Right ventricle myocardium inferior (tissue), 1 donor: Measurements from ENCODE around the gene DMRTB1. TPM values are rescaled to one million over a fixed set of nuclear protein-coding genes. Genes with fewer than 3 reads are reported as not detected.

ENCODE experiments used
- ATAC-seq: fragments of 200-7000 bp; cut with Tn5 transposase; one replicate; pipeline ENCODE4 v1.9.1; 2020; ENCODE audit warnings: mild to moderate bottlenecking, moderate library complexity
- DNase-seq: peaks from one replicate; pipeline ENCODE4 v3.0.0; 2021; ENCODE audit errors: missing footprints
- intact Hi-C: fragments of 100-400 bp; cut with DNase I; formaldehyde crosslinking; loops from one replicate; pipeline ENCODE4 v1.11.0; 2022
- total RNA-seq: library from RNA; stranded (reverse); fragmentation: NEBNext Ultra II Directional; extraction: Animal tissue kit (Norgen Biotek cat#: 25700); gene quantifications from one replicate; pipeline ENCODE4 v1.2.1, GENCODE V29; 2021
- donor health status: DM: no; HTN: yes; CAD: no; lungs with severe emphysema.

DMRTB1 gene
- total RNA-seq, 1 donor from 2014 or later, result not detected

DNA sequence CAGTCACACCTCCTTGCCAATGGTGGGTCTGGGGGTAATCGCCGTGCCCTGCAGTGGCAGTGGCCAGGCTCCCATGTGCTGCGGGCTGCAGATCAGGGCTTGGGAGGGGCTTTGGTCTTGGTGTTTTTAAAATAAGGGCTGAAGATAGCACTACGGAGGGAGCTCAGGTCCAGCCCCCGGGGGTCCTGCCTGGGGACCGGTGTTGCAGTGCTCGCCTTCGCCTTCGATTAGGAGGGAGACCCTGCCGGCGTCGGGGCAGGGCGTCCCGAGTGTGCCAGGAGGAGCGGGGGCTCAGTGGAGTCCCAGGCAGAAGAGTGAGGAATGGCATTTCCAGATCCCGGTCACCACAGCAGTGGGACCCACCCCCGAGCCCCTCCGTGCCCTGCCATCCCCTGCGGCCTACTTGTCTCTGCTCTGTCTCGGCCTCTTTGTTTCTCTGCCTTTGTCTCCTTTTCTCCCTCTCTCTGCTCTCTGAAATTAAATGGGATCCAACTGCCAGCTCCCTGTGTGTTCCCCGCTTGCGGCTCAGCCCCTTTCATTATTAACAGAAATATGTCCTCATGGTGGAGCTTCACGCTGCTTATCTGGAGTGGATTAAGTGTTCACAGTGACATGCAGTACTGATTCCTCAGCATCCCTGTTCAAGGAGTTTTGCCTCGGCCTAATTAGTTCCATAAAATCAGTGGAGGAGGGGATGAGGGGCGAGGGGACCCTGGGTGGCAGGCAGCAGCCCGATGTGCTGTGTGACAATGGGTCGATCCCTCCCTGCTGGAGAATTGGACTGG is 44.4 kb downstream of the DMRTB1 start:
- DNase-seq, result peak; percentile 52
- intact Hi-C loops, result no loop called here

DNA sequence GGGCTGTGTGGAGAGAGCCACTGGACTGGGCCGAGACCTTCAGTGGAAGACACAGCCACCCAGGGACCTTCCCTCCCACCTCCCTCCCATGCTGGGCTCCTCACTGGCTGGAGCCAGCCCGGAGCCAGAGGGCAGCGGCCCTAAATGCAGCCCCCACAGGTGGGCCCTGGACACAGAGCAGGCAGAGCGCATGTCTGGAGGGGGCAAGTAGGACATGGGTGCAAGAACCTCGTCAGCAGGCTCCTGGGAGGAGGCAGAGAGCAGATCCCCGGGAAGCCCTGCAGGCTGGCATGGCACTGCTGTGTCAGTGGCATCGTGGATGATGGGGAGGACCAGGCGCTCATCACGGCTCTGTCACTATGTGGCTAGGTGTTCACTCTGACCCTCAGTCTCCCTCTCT is 45.7 kb downstream of the DMRTB1 start:
- intact Hi-C loops, result no loop called here
- peak; percentile 57 for DNase-seq
- ATAC-seq, result no peak

More for the DNA sequence above, 44.4 kb downstream of the DMRTB1 start:
- no peak for ATAC-seq

DNA sequence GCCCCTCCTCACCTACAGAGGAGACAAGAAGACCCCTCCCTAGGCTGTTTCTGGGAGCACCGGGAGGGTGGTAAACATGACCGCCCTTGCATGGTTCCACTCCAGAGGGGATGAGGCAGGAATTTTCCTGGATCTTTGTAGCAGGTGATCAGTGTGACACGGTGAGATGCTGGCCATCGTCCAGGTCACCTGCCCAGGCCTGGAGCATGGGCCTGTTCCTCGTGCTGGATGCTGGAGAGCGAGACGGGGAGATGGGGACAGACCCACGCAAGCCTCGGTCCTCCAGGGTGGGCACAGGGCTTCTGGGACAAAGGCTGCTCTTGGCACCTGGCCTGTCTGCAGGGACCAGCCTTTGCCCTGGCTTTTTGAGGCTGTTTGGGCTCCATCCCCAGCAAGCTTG is 46.2 kb downstream of the DMRTB1 start:
- DNase-seq (peak; percentile 37), ATAC-seq (no peak)
- intact Hi-C loops, result no loop called here

DNA sequence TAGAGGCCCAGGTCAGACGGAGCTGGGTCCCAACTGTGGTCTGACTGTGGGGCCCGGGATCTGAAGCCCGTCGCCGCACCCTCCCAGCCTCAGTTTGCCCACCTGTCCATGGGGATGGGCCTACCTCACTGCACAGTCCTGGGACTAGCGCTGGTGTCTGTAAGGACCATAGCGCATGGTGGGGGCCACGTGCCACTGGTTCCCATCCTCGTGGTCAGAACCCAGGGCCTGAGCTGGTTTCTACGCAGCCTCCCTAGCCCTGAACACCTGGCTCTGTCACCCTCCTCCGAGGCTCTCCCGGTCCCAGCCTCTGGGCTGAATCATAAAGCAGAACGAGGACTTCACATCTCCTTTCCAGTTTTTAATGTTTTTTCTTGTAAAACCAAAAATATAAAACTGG is 46.7 kb downstream of the DMRTB1 start:
- ATAC-seq, result no peak
- DNase-seq, result peak; percentile 46
- intact Hi-C loops, result no loop called here

DNA sequence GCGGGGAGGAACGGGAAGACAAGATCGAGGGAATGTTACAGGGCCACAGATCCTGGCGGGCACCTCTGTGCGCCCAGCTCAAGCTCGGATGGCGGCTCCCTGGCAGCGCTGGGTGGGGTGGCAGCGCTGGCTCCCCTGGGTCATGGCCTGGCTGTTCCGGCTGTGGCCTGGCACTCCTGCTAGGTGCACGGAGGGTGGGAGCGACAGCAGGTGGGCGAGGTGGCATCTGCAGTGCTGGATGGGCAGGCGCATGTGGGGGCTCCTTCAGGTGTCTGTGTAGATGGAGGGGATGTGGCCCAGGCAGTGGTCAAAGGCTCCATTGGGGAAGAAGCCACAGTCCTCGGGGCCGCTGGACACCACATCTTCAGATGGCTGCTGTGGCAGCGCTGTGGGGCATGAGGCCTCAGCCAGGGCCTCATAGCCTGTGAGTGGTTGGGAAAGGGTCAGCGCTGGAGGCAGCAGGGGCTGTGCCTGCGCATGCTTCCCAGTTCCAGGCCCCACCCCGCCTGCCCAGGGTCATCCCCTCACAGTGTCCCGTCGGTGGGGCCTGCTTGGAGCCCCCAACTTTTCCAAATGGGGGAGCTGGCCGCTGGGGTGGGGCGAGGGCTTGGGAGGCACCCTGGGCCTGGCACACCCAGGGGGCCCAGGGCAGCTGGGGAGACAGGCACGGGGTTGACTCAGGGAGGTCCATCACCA is 47.3 kb downstream of the DMRTB1 start:
- intact Hi-C loops, result no loop called here
- ATAC-seq (no peak), DNase-seq (peak; percentile 56)

DNA sequence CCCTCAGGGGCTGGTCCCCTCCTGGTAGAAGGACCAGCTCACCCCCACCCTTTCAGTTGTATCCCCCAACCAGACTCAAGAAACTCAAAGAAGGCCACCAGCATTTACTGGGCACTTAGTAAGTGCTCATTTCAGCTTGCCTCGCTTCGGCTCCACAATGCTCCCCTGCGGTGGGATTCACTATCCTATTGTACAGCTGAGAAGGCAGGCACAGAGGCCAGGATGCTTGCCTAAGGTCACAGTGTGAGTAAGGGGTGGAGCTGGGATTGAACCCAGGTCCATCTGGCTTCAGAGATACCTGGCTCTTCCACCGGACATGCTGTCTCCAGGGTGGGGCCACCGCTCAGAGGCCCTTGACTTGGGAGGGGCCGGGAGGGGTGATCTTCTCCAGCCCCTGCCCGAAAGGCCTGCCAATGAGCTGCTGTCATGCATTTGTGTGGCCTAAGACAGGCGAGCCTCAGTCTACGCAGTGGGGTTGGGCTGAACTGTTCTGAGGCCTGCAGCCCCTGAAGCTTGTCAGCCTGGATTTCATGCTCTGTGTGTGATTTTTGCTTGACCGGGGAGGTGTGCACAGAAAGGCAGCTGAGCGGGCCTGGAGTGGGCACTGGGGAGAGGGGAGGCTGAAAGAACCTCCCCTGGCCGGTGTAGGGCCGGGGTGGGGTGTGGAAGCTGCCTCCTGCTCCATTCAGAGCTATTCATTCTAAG is 48.1 kb downstream of the DMRTB1 start:
- intact Hi-C loops, result no loop called here
- DNase-seq, result peak; percentile 47
- ATAC-seq, result no peak

DNA sequence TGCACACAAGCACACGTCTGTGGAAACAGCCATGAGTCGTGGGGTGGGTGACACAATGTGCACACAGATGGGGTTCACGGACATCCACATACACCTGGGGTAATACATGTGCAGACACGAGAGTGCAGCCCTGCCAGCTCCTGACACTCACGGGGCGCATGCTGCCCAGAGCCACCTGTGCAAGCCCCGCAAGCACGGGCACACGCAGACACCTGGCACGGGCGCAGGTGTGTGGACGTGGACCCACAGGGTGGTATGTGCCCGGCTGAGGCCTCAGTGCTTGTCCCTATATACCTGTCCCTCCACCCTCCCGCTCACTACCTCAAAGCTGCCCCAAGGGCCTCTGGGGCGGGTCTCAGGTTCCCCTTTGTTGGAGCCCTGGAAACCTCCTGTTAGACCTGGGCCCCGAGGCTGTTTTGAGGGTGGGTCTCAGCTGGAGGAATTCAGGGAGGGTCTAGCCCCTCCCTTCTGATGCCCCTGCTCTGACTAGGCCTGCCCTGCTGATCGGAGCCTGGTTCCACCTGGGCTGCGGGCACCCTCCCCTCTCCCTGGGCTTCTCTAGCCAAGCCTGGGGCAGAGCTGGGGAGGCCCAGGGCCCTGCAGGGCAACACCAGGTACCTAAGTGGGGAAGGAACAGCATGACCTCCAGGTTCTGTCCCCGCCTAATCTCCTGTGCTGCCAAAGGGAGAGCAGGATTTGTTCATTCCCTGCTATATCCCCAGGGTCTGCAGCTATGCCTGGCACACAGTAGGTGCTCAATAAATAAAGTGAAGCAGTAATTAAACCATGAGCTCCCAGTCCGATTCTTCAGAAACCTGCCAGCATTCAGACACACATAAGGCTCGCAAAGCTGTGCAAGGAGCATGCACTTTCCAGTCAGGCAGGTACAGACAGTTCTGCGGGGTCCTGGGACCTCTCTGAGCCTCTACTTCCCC is 49.1 kb downstream of the DMRTB1 start:
- DNase-seq (peak; percentile 49), ATAC-seq (no peak)

DNA sequence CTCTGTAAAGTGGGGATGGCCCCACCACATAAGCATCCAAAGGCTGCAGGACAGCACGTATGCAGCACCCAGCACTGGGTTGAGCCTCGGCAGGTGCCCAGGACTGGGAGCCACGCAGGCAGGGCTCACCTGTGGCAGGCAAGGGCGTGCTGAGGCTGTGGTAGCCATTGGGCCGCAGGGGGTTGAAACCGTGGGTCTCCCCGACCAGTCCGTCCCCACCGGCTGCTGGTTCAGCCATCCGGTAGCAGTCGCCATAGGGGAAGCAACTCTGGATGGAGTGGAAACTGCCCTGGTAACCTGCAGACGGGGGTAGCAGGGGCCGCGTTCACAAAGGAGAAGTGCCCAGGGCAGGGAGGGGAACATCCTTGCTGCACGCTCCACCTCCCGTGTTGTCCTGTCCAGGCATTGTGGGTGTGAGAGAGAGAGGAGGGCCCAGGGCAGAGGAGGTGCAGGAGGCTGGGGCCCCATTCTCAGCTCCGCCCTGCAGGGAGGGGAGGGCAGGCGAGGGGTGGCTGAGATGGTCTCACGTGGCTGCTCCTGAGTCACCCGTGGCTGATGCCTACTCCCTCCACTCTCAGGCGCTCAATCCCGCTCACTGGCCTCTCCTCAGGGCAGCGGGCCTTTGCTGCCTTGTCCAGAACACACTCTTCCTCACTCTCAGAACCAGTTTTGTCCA is 49.9 kb downstream of the DMRTB1 start:
- no peak for ATAC-seq
- DNase-seq, result peak; percentile 54
- intact Hi-C loops, result no loop called here

More for the DNA sequence above, 49.1 kb downstream of the DMRTB1 start:
- intact Hi-C loops, result no loop called here

DNA sequence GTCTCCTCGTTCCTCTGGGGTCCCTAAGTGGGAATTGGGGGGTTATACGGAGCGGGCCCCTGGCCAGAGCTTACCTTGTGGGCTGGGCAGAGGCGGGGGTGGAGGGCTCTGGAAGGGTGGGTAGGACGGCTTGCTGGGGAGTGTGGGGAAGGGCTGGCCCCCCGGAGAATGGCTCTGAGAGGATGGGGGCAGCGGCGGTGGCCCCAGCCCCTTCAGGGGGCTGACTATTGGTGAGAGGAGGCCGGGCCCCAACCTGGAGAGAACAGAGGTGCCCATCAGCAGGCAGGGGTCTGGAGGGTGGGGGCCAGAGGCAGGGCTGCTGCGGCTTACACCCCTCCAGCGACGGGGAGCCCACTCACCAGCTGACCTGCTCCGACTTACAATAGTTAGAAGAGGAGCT is 50.6 kb downstream of the DMRTB1 start:
- DNase-seq, result peak; percentile 40
- no peak for ATAC-seq
- intact Hi-C loops, result no loop called here

DNA sequence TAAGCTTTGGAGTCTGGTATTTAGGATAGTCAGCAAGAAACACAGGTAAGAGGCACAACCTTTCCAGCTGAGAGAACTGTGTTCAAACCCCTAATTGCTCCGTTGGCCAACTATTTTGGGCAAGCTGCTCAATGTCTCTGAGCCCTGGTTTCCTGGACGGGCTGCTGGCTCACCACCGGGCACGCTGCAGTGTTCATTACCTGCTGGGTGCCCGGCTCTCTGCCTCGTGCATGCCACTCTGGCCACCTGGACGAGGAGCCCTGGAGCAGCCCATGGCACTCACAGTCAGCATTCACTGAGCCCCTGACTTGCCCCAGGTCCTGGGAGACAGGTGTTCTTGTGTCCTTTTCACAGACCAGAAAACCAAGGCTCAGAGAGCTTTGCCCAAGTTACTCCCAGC is 51.0 kb downstream of the DMRTB1 start:
- ATAC-seq, result no peak
- peak; percentile 48 for DNase-seq

DNA sequence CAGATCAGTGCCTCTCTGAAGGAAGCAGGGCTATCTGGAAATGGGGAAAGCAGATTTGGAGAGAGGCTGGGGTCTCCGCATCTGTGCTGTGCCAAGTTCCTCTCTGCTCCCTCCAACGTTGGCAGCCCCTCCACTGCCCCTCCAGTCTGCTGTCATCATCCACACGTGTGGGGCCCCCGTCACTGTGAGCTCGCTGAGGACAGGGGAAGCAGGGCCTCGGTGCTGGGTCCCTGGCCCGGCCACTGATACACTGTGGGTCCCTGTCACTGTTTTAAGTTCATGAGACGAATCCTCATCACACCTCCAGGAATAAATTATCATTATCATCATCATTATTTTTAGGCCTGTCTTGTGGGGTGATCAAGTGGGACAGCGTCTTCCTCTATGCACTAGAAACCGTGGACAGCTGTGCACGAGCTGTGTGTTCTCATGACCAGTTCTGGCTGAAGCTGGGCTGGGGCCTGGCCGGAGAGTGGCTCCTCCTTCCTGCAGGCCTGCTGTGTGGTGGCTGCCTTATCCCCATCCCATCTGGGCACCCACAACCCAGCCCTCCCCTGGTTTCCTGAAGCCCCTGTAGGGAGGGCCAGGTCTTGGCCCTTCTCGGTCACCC is 52.2 kb downstream of the DMRTB1 start:
- peak; percentile 64 for DNase-seq
- intact Hi-C loops, result no loop called here
- ATAC-seq, result peak; percentile 55

More for the DNA sequence above, 51.0 kb downstream of the DMRTB1 start:
- intact Hi-C loops, result no loop called here

DNA sequence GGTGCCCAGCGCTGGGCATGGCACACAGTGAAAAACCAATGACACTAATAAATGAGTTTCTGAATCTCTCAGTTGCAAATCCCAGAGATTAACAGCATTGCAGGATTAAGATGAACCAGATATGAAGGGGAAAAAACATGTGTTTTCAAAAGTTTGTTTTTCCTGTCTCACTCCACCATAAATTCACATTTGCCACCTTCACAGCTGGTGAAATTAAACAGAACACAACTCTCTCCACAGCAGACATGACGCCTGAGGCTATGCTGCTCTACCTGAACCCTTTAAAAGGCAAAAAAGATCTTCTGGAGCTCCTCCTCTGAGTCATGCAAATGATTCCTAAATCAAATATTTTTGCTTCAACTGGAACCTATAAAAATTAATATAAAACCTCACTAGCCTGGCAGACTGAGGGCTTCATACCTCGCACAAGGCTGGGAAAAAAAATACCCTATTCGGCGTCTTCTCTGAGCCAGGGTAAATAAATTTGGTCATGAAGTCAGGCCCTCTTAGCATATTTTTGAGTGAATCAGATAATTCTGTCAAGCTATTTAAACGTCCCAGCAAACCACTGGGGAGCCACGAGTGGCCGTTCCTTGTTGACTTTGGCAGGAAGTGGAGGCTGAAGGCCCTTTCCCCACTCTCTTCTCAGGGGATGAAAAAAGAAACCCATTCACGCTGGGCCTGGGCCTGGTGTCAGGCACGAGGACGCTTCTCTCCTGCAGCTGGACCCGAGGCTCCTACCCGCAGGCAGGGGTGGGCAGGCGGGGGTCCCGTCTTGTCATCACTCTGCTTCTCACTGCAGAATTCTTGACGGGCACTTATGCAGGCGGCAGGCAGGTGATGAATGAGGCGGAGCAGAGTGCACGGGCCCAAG is 53.0 kb downstream of the DMRTB1 start:
- DNase-seq (peak; percentile 66), ATAC-seq (peak; percentile 70)
- intact Hi-C loops, result no loop called here

DNA sequence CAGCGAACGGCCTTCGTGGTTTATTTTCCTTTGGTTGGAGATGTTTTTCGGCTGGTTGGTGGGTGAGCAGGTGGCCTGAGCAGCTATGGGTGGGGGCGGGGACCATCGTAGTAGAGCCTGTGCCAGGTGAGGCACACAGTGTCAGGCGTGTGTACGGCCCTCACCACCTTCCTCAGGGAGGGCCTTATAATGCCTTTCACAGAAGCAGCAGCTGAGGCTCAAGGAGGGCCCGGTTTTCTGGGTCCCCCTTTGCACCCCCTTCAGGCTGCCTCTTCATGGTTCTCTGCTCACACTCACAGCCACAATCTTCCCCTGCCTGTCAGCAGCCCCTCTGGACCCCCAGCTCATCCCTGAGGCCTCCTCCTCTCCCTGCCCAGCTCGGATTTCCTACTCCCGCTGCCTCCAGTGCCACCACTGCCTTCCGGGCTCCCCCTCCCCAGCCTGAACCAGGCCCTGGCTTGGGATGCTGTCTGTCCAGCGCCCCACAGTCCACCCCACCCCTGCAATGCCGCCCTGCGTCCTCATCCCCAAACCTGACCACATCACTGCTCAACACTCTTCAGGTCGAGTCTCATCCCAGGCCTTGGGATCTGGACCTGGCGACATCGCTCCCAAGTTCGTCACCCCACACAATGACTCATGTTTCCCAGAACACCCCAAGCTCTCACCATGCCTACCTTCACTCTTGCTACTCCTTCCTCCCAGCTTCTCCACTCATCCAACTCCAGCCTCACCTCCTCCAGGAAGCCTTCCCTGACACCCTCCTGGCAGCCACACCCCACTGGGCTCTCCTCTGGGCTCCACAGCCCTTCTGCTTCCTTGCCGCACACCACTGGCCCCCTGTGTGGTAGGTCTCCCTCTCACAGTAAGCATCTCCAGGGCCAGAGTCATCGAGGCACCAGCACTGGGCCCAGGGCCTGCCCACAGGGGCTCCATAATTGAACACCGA is 53.9 kb downstream of the DMRTB1 start:
- intact Hi-C loops, result no loop called here
- peak; percentile 72 for DNase-seq
- ATAC-seq, result no peak

DNA sequence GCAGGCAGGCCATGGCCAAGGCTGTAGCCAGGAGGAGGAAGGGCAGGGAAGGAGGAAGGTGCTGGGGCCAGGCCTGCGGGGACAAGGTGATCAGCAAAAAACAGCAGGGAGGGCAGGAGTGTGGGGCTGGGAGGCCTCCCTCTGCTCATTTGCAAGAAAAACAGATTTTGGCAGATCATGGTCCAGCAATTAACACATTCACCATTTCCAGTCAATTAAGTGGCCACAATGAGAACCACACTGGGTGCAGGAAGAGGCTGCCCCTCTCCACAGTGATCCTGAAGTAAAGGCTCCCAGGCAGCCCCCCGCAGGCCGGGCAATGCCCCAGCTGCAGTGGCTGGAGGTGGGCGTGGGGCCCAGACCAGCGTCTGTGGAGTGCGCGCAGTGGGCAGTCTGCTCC is 54.6 kb downstream of the DMRTB1 start:
- intact Hi-C loops, result no loop called here
- DNase-seq (peak; percentile 31), ATAC-seq (no peak)

DNA sequence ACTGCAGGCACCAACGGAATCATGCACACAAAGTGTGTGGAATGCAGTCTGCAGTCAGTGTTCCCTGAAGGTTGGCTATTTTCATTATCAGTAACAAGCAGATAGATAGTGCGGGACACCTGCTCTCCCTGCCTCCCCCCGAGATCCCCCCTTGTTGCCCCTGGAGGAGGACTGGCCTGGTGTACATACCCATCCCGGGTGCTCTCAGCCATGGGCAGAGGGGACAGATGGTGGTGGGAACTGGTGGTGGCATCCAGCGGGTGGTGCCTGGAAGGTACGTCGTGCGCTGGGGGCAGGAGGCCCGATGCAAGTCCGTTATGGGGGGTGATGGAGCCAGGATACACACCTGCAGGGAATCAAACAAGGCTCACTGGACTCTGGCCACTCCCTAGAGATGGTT is 55.2 kb downstream of the DMRTB1 start:
- no peak for ATAC-seq
- intact Hi-C loops, result no loop called here
- DNase-seq, result peak; percentile 42

DNA sequence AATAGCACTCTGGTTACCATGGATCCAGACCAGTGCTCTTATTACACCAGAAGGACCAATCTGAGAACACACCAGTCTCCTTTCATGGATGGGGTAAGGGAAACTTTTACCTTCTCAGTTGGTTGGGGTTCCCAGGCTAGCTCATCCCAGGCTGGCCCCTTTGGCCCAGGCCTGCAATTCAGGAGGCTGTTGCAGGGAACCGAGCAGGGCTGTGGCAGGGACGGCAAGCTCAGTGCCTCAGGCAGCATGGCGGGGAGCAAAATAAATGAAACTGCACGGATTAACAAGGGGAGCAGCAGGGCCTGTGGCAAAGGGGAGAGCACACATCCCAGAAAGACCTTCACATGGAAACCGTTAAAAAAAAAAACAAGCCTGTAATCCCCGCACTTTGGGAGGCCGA is 57.0 kb downstream of the DMRTB1 start:
- intact Hi-C loops, result no loop called here
- ATAC-seq (no peak), DNase-seq (peak; percentile 63)
